Mucosa of stomach (tissue), 1 donor: ENCODE results near the gene PLCG2.
"Not testable (repeated sequence)": the region's sequence is repeated elsewhere in the genome, so short reads cannot be mapped to it uniquely, and the experiment has no call there.

Source experiments
- H3K27me3 ChIP-seq: one replicate; pipeline ENCODE4 v1.7.0; 2013; ENCODE audit warnings: mild to moderate bottlenecking, low read length; ENCODE audit not compliant: control insufficient read depth, insufficient read depth
- H3K36me3 ChIP-seq: one replicate; pipeline ENCODE4 v1.7.0; 2013; ENCODE audit warnings: low read length; ENCODE audit not compliant: control insufficient read depth, insufficient read depth
- H3K4me1 ChIP-seq: one replicate; pipeline ENCODE4 v1.7.0; 2013; ENCODE audit warnings: mild to moderate bottlenecking, low read length; ENCODE audit not compliant: control insufficient read depth, insufficient read depth
- H3K4me3 ChIP-seq: one replicate; pipeline ENCODE4 v1.7.0; 2013; ENCODE audit warnings: low read length
- H3K9ac ChIP-seq: one replicate; pipeline ENCODE4 v1.7.0; 2013; ENCODE audit warnings: mild to moderate bottlenecking, low read length, moderate library complexity
- H3K9me3 ChIP-seq: one replicate; pipeline ENCODE4 v1.7.0; 2013; ENCODE audit warnings: mild to moderate bottlenecking, low read length, moderate library complexity; ENCODE audit not compliant: control insufficient read depth
- donor health status: Pancreatic carcinoma.

Gene PLCG2

DNA sequence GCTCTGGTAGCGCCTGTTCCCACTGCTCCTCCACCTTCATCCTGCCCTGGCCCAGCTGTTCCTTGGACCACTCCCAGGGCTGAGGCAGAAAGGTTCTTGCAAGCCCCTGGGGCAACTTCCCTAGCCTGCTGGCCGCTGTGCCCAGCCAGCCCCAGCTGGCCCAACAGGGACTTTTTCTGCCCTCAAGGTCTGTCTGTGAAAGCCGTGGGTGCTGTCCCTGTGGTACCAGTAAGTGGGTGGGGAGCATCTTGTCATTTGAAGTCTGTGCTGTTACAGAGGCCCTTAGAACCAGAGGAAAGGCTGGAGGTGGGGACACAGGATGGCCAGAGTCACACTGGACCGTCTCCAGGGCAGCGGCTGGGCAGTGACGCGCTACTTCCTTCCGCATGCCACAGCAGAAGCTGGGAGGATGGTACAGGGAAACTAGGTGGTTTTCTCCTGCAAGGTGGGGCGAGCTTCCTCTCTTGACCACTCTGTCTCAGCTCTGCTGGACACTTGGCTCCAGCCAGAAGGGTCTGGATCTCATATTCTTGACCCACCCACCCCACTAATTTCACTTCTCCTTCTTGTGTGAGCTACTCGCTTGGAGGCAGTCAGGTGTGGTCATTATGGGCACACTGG is 87.8 kb downstream of the PLCG2 start:
- Histone ChIP-seq H3K36me3 (no peaks in the 10 kb centered on the region), H3K9ac (no peak overlapping the region), H3K4me3 (no peak overlapping the region), H3K27me3 (peaks cover 8% of the 10 kb centered on the region), H3K4me1 (no peaks in the 10 kb centered on the region), H3K9me3 (no peaks in the 10 kb centered on the region)

- H3K4me3 ChIP-seq = no peak overlapping the region
These were observed 89.1 kb downstream of the PLCG2 start for GRCh38 chr16:81868057-81868748.

DNA sequence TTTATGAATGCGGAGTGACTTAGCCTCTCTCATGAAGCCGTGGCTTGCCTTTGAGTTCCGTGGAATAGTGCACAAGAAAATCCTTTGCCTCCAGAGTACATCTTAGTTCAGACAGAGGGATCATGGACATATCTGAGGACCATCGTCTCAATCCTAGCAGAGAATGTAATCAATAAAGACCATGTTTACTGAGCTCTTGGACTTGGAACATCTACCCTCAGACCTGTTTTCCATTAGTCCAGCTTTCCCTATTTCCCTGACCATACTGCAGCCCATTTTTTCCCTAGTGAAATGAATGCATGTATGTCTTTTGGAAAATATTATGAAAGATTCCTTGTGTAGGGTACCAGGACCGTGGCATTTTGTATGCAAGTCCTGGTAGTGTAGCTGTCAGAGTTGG is 90.2 kb downstream of the PLCG2 start:
- Histone ChIP-seq H3K9ac (no peak overlapping the region), H3K4me1 (no peaks in the 10 kb centered on the region), H3K27me3 (peaks cover 8% of the 10 kb centered on the region), H3K9me3 (no peaks in the 10 kb centered on the region), H3K4me3 (no peak overlapping the region), H3K36me3 (no peaks in the 10 kb centered on the region)

More at GRCh38 chr16:81868057-81868748, 89.1 kb downstream of the PLCG2 start:
- Histone ChIP-seq H3K9ac (no peak overlapping the region), H3K4me1 (no peaks in the 10 kb centered on the region), H3K36me3 (no peaks in the 10 kb centered on the region), H3K9me3 (no peaks in the 10 kb centered on the region), H3K27me3 (peaks cover 8% of the 10 kb centered on the region)

GRCh38 chr16:81873206-81873605 is 94.1 kb downstream of the PLCG2 start:
- no peaks in the 10 kb centered on the region for H3K36me3 ChIP-seq
- H3K4me3 ChIP-seq = no peak overlapping the region
- H3K9ac ChIP-seq = no peak overlapping the region
- H3K9me3 ChIP-seq = no peaks in the 10 kb centered on the region
- H3K27me3 ChIP-seq = no peaks in the 10 kb centered on the region
- H3K4me1 ChIP-seq = no peaks in the 10 kb centered on the region

DNA sequence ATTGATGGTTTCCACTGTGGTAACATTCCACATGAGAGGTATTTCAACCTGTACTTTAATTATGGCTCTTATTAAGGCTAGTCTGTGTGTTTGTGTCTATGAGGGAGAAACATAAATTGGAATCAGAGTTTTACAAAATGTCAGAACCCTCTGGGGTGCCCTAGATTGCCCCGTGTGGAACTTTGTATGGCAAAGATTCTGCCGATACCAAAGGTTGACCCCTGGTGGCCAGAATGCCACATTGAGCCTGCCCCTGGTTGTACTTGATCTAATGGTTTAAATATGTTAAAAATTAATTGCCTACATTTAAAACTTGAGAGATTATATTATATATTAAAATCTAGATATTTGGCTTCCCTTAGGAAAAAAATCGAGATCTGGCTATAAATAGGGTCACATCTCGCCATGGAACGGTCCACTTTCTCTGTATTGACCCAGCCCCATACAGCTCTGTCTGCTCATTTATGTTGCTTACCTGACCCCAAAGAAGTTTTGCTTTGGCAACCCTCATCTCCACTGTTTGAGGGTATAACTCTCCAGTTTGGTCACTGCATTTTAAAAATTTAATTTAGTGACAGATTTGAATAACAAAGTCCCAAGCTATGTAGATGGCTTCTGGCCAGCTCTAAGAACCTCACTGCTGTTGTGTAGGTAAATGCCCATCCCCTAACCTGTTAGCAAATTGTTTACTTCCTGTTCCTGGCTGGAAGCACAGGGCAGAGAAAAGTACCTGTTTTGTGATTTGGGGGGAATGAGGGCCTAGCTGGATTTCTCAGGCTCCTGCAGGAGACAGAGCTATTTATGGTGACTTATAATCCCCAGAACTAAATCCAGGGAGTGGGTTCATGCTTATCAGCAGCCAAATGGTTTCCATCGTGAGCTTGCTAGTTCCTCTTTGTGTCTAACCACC is 95.0 kb downstream of the PLCG2 start:
- Histone ChIP-seq H3K9ac (no peak overlapping the region), H3K9me3 (no peaks in the 10 kb centered on the region), H3K27me3 (no peaks in the 10 kb centered on the region), H3K4me3 (no peak overlapping the region), H3K4me1 (no peaks in the 10 kb centered on the region), H3K36me3 (no peaks in the 10 kb centered on the region)

GRCh38 chr16:81875461-81875860 is 96.4 kb downstream of the PLCG2 start:
- no peak overlapping the region for H3K4me3 ChIP-seq
- H3K9ac ChIP-seq = no peak overlapping the region
- H3K27me3 ChIP-seq = no peaks in the 10 kb centered on the region
- H3K9me3 ChIP-seq = no peaks in the 10 kb centered on the region
- H3K4me1 ChIP-seq = no peaks in the 10 kb centered on the region
- no peaks in the 10 kb centered on the region for H3K36me3 ChIP-seq

GRCh38 chr16:81876273-81876900 is 97.3 kb downstream of the PLCG2 start:
- no peaks in the 10 kb centered on the region for H3K36me3 ChIP-seq
- H3K4me1 ChIP-seq = no peaks in the 10 kb centered on the region

DNA sequence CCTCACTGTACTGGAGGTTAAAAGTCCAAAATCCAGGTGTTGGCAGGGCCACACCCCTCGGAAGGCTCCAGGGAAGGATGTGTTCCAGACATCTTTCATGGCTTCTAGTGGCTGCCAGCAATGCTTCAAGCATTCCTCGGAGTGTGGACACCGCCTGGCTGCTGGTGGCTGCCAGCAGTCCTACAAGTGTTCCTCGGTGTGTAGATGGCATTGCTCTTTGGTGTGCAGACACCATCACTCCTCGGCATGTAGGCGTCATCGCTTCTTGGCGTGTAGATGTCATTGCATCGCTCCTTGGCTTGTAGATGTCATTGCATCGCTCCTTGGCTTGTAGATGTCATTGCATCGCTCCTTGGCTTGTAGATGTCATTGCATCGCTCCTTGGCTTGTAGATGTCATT is 98.4 kb downstream of the PLCG2 start:
- not testable (repeated sequence) for H3K36me3 ChIP-seq, H3K9ac ChIP-seq, H3K4me1 ChIP-seq, H3K4me3 ChIP-seq, H3K9me3 ChIP-seq, H3K27me3 ChIP-seq

More at GRCh38 chr16:81876273-81876900, 97.3 kb downstream of the PLCG2 start:
- Histone ChIP-seq H3K9ac (no peak overlapping the region), H3K27me3 (no peaks in the 10 kb centered on the region), H3K9me3 (no peaks in the 10 kb centered on the region), H3K4me3 (no peak overlapping the region)

DNA sequence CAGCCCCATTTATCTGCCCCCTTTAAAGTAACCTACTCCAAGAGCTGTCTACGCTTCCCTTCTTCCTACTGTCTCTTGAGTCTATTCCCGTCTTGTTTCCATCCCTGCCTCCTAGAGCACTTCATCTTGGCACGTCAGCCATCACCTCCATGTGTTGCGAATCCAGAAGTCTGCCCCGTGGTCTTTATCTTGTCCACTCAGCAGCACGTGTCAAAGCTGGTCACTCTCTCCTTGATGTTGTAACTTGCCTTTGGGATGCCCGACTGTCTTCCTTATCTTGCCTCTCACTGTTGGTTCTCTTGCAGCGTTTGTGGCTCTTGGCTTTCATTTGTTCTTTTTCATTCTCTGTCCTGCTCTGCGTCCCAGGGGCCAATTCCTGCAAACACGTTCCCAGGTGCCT is 99.4 kb downstream of the PLCG2 start:
- Histone ChIP-seq H3K36me3 (no peaks in the 10 kb centered on the region), H3K4me3 (no peak overlapping the region), H3K9ac (no peak overlapping the region), H3K4me1 (no peaks in the 10 kb centered on the region), H3K9me3 (no peaks in the 10 kb centered on the region), H3K27me3 (peaks cover 3% of the 10 kb centered on the region)

DNA sequence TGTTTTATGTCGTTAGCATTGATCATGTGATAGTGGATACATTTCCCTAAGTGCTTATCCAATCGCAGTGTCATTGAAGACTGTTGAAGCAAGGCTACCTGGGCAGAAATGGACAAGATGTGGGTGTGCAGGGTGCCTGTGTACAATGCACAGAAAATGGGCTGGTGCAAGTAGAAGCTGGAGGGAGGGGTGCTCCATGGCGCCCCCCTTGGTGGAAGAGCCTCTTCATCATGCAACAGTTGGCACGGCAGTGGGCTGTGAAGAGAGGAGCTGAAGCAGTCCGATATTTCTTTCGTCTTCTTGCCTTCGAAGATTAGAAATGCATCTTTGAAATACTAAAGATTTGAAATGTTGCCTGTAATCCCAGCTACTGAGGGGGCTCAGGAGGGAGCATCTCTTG is 100.5 kb downstream of the PLCG2 start:
- no peaks in the 10 kb centered on the region for H3K36me3 ChIP-seq
- no peaks in the 10 kb centered on the region for H3K4me1 ChIP-seq
- H3K9me3 ChIP-seq = no peaks in the 10 kb centered on the region
- H3K9ac ChIP-seq = no peak overlapping the region
- H3K27me3 ChIP-seq = peaks cover 4% of the 10 kb centered on the region
- H3K4me3 ChIP-seq = no peak overlapping the region

DNA sequence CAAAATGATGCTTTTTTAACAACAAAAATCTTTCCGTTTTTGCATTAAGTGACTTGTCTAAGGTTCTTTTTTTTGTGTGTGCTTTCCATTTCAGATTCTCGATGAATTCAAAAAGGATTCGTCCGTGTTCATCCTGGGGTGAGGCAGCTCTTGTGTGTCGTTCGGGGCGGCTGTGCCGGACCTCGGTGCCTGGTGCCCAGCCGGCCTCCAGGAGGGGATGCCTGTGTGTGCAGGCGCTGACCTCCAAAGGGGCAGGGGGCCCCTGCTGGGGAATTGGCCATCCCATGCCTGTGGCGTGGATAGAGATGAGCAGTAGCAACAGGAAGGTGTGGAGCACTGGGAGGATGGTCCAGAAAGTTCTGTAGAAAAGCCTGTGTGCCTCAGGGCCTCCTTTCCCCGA is 101.7 kb downstream of the PLCG2 start:
- H3K27me3 ChIP-seq = peaks cover 4% of the 10 kb centered on the region
- H3K36me3 ChIP-seq = no peaks in the 10 kb centered on the region
- H3K9me3 ChIP-seq = no peaks in the 10 kb centered on the region
- no peak overlapping the region for H3K4me3 ChIP-seq
- no peak overlapping the region for H3K9ac ChIP-seq
- H3K4me1 ChIP-seq = no peaks in the 10 kb centered on the region

DNA sequence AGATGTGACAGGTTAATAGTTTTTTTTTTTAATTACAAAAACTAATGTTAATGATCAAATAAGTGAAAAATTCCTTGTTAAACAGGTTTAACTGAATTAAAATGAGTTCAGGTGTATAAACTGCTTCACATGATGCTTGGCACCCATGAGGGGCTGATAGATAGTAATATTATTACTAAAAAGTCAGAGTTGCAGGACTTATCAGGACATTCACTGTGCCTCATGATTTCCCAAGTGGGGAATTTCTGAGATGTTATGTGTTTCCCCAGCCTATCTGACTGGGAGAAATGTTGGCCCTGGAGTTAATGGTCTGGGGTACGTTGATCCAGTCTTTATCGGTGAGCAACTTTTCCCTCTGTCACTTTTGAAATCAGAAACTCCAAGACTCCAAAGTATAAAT is 102.1 kb downstream of the PLCG2 start:
- peaks cover 4% of the 10 kb centered on the region for H3K27me3 ChIP-seq
- no peaks in the 10 kb centered on the region for H3K9me3 ChIP-seq
- H3K4me3 ChIP-seq = no peak overlapping the region
- H3K36me3 ChIP-seq = no peaks in the 10 kb centered on the region
- no peaks in the 10 kb centered on the region for H3K4me1 ChIP-seq
- no peak overlapping the region for H3K9ac ChIP-seq
